22Rv1 (cell line): ENCODE results near the gene BECN2.

ENCODE experiments used
- ZFX ChIP-seq: fragments of 450-650 bp; IDR thresholded peaks from 2 replicates; pipeline ENCODE4 v1.6.1; 2017; ENCODE audit warnings: antibody characterized with exemption, borderline replicate concordance
- TF ChIP-seq, protein P1 (sequence below): fragments of 450-650 bp; IDR thresholded peaks from 2 replicates; pipeline ENCODE4 v1.5.1; 2017; ENCODE audit warnings: mild to moderate bottlenecking

DNA sequence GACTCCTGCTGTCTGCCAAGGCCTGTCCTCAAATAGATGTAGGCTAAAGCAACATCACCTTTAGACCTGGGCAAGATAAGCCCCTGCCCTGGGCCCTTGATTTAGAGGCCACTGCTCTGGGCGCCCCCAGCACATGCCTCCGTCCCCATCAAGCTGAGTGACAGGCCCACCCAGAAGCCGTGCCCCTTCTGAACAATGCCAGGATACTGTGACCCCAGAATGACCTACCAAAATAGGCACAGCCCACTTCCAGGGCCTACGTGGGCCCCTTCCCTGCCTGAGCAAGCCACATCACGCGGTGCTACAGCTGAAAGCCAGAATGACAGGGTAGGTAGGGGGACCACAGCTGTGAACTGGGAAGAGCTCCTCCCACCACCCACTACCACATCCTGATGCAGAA, 24.7 kb upstream of the BECN2 start:
- TF ChIP-seq, protein P1, sequence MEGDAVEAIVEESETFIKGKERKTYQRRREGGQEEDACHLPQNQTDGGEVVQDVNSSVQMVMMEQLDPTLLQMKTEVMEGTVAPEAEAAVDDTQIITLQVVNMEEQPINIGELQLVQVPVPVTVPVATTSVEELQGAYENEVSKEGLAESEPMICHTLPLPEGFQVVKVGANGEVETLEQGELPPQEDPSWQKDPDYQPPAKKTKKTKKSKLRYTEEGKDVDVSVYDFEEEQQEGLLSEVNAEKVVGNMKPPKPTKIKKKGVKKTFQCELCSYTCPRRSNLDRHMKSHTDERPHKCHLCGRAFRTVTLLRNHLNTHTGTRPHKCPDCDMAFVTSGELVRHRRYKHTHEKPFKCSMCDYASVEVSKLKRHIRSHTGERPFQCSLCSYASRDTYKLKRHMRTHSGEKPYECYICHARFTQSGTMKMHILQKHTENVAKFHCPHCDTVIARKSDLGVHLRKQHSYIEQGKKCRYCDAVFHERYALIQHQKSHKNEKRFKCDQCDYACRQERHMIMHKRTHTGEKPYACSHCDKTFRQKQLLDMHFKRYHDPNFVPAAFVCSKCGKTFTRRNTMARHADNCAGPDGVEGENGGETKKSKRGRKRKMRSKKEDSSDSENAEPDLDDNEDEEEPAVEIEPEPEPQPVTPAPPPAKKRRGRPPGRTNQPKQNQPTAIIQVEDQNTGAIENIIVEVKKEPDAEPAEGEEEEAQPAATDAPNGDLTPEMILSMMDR, result no peak
- no peak for TF ChIP-seq ZFX
